HEK293 (cell line): ENCODE results near the gene RALY.
A peak's percentile ranks its signal among the peaks of the same experiment; 100 is the strongest.

Source experiments
- CTCF ChIA-PET: fragments of 350-600 bp; formaldehyde crosslinking; extraction: SDS; loops from one replicate; lab custom pipeline; 2021; ENCODE audit warnings: antibody characterized with exemption; lab: Yijun Ruan, JAX
- POLR2A ChIA-PET: fragments of 300-600 bp; formaldehyde crosslinking; extraction: SDS; loops from one replicate; lab custom pipeline; 2020; ENCODE audit warnings: antibody characterized with exemption, inconsistent platforms; lab: Yijun Ruan, JAX
- H3K27ac ChIP-seq: fragments of 200-500 bp; sonication (Bioruptor generic); 2 replicates; pipeline ENCODE4 v1.5.1; 2014; ENCODE audit warnings: low read depth, low read length, control low read depth, inconsistent platforms; ENCODE audit errors: extremely low read depth
- H3K36me3 ChIP-seq, 2 experiments: fragments of 200-500 bp in 1 of 2; sonication (Bioruptor generic) in 1 of 2; 1 replicate in 1 of 2; 2 replicates in 1 of 2; pipeline ENCODE4 v1.5.1; 2014 to 2017; ENCODE audit warnings: inconsistent platforms in 2 of 2, low read length in 2 of 2; ENCODE audit not compliant: control insufficient read depth in 2 of 2, insufficient read depth in 1 of 2
- H3K4me1 ChIP-seq: fragments of 200-500 bp; sonication (Bioruptor generic); 2 replicates; pipeline ENCODE4 v1.5.1; 2014; ENCODE audit warnings: mild to moderate bottlenecking, low read length, inconsistent platforms; ENCODE audit not compliant: control insufficient read depth, insufficient read depth
- H3K4me3 ChIP-seq: 2 replicates; pipeline ENCODE4 v1.5.1; 2011; ENCODE audit warnings: low read depth, mild to moderate bottlenecking, control low read depth, low read length, moderate library complexity
- H3K9me3 ChIP-seq: fragments of 200-500 bp; sonication (Bioruptor generic); 2 replicates; pipeline ENCODE4 v1.5.1; 2014; ENCODE audit warnings: low read depth, low read length, inconsistent platforms; ENCODE audit not compliant: control insufficient read depth, insufficient read depth
- HOXD13 ChIP-seq: sonication (generic); formaldehyde crosslinking; IDR thresholded peaks from 2 replicates; pipeline ENCODE4 v1.8.0; 2022; ENCODE audit warnings: missing genetic modification reagents, borderline replicate concordance
- KLF9 ChIP-seq: fragments of 450-650 bp; formaldehyde crosslinking; IDR thresholded peaks from 2 replicates; pipeline ENCODE4 v1.5.1; 2016; ENCODE audit warnings: missing biosample characterization, missing genetic modification characterization, low read depth
- MEIS1 ChIP-seq: sonication (generic); formaldehyde crosslinking; IDR thresholded peaks from 2 replicates; pipeline ENCODE4 v1.8.1; 2022; ENCODE audit warnings: missing genetic modification reagents, mild to moderate bottlenecking, borderline replicate concordance
- PRDM1 ChIP-seq: fragments of 450-650 bp; formaldehyde crosslinking; IDR thresholded peaks from 2 replicates; pipeline ENCODE4; 2016; ENCODE audit warnings: missing biosample characterization, missing genetic modification characterization
- PRDM10 ChIP-seq: fragments of 450-650 bp; formaldehyde crosslinking; IDR thresholded peaks from 2 replicates; pipeline ENCODE4 v1.5.1; 2016; ENCODE audit warnings: missing biosample characterization, missing genetic modification characterization
- SP7 ChIP-seq: fragments of 450-650 bp; formaldehyde crosslinking; IDR thresholded peaks from 2 replicates; pipeline ENCODE4 v1.5.1; 2016; ENCODE audit warnings: missing biosample characterization, missing genetic modification characterization
- ZBTB17 ChIP-seq: fragments of 450-650 bp; formaldehyde crosslinking; IDR thresholded peaks from 2 replicates; pipeline ENCODE4 v1.5.1; 2016; ENCODE audit warnings: missing biosample characterization, missing genetic modification characterization
- ZBTB7A ChIP-seq: fragments of 450-650 bp; formaldehyde crosslinking; IDR thresholded peaks from 2 replicates; pipeline ENCODE4 v1.5.1; 2016; ENCODE audit warnings: low read depth, missing biosample characterization, missing genetic modification characterization
- ZFHX2 ChIP-seq: fragments of 450-650 bp; formaldehyde crosslinking; conservative IDR thresholded peaks from 2 replicates; pipeline ENCODE4 v1.5.1; 2016; ENCODE audit warnings: missing biosample characterization, missing genetic modification characterization
- ZNF133 ChIP-seq: fragments of 450-650 bp; formaldehyde crosslinking; IDR thresholded peaks from 2 replicates; pipeline ENCODE4 v1.5.1; 2016; ENCODE audit warnings: missing biosample characterization, missing genetic modification characterization
- ZNF174 ChIP-seq: fragments of 450-650 bp; formaldehyde crosslinking; IDR thresholded peaks from 2 replicates; pipeline ENCODE4 v1.5.0; 2017; ENCODE audit warnings: missing biosample characterization, mild to moderate bottlenecking, missing genetic modification characterization
- ZNF280D ChIP-seq: fragments of 450-650 bp; formaldehyde crosslinking; IDR thresholded peaks from 2 replicates; pipeline ENCODE4 v1.5.1; 2016; ENCODE audit warnings: missing biosample characterization, missing genetic modification characterization
- ZNF600 ChIP-seq: fragments of 450-650 bp; formaldehyde crosslinking; IDR thresholded peaks from 2 replicates; pipeline ENCODE4 v1.5.1; 2016; ENCODE audit warnings: missing biosample characterization, missing genetic modification characterization
- ZNF704 ChIP-seq: fragments of 450-650 bp; formaldehyde crosslinking; IDR thresholded peaks from 2 replicates; pipeline ENCODE4 v1.5.1; 2016; ENCODE audit warnings: missing biosample characterization, missing genetic modification characterization
- TF ChIP-seq, protein P1 (sequence below): fragments of 450-650 bp; formaldehyde crosslinking; IDR thresholded peaks from 2 replicates; pipeline ENCODE4 v1.5.1; 2016; ENCODE audit warnings: missing biosample characterization, missing genetic modification characterization
- TF ChIP-seq, protein P2 (sequence below): sonication (generic); formaldehyde crosslinking; IDR thresholded peaks from 2 replicates; pipeline ENCODE4 v1.8.1; 2022; ENCODE audit warnings: mild to moderate bottlenecking, moderate library complexity, missing genetic modification reagents
- TF ChIP-seq, protein P3 (sequence below): fragments of 450-650 bp; formaldehyde crosslinking; IDR thresholded peaks from 2 replicates; pipeline ENCODE4 v1.5.1; 2016; ENCODE audit warnings: missing biosample characterization, missing genetic modification characterization

RALY gene

DNA sequence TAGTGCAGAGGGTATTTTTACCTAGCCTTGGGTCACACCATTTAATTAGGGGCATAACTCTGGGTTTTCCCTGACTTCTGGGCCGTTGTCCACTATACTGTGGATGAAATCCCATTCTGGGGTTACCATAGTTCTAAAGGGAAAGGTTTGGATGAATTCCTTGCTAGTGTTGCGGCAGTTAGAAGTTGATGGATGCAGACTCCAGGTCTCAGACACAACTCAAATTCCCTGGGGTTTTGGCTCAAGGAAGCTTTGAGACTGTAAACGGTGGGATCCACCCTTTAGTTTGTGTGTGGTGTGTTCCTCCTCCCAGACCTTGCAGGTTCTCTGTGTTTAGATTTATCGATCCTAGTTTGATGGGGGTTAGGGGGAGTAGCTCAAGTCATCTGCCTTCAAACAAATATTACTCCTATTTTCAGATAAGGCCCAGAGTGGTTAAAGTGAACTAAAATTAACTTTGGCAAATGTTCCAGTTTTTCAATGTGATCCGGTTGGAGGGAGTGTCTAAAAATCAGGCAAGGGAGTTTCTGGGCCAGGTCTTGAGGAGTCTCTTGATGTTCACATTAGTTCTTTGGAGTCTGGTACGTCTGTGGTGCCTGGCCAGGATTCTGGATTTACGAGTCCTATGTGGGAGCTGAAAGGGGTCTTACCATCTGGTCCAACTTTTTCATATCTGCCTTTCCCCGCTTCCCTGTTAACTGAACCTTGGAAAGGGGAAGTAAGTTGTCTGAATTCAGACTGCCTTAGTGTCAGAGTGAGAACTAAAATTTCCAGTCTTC, 1.5 kb downstream of the RALY start (continued):
- peak; percentile 53 for TF ChIP-seq ZBTB17 (tag by site-specific recombination)
- TF ChIP-seq MEIS1: no peak
- no peak for TF ChIP-seq HOXD13 (CRISPR knock-in tag)
- no peak for TF ChIP-seq ZNF600 (tag by site-specific recombination)
- TF ChIP-seq SP7: peak; percentile 43; the same call in 1 of the 2 replicates
- no peak for TF ChIP-seq ZNF174 (tag by site-specific recombination)

DNA sequence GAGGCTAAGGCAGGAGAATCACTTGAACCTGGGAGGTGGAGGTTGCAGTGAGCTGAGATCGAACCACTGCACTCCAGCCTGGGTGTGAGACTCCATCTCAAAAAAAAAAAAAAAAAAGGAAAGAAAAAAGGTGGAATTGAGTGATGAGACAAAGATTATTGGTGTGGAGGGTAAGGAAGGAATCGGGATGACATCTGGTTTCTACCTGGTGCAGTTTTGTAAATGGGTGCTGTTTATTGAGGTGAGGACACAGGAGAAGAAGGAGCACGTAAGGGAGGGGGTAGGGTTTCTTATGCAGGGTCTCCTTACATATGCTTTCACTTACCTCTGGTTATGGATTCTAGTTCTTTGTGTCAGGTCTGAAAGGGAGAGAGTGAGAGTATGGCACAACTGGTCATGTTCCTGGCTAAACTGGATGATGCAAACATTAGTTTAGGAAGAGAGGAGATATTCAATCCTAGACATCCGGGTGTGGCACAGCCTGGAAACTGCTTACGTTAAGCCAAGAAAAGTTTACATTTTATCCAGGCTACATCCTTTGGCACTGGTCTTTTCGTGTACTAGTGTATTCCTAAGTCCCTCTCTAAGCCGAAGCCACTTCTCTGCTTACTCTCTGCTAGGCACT, 5.4 kb downstream of the RALY start:
- Histone ChIP-seq H3K27ac (no peak overlapping the region), H3K9me3 (no peaks in the 10 kb centered on the region), H3K4me1 (peaks cover 16% of the 10 kb centered on the region), H3K4me3 (no peak overlapping the region), H3K36me3 (peaks cover 0 to 2% of the 10 kb centered on the region in 2 experiments; a peak in 1 of 3 replicates)
- TF ChIP-seq ZFHX2 (0 out of 2 replicates have a peak, but pooled peaks have one; percentile 2), ZBTB7A (tag by site-specific recombination) (no peak), ZNF600 (tag by site-specific recombination) (peak; percentile 96), PRDM10 (tag by site-specific recombination) (peak; percentile 57), PRDM1 (tag by site-specific recombination) (peak; percentile 82), ZBTB17 (tag by site-specific recombination) (peak; percentile 96), ZNF133 (tag by site-specific recombination) (0 out of 2 replicates have a peak, but pooled peaks have one; percentile 2)
- TF ChIP-seq, protein P1, sequence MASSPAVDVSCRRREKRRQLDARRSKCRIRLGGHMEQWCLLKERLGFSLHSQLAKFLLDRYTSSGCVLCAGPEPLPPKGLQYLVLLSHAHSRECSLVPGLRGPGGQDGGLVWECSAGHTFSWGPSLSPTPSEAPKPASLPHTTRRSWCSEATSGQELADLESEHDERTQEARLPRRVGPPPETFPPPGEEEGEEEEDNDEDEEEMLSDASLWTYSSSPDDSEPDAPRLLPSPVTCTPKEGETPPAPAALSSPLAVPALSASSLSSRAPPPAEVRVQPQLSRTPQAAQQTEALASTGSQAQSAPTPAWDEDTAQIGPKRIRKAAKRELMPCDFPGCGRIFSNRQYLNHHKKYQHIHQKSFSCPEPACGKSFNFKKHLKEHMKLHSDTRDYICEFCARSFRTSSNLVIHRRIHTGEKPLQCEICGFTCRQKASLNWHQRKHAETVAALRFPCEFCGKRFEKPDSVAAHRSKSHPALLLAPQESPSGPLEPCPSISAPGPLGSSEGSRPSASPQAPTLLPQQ (tag by site-specific recombination): no peak
- CTCF ChIA-PET: no interaction called here
- POLR2A ChIA-PET: no interaction called here

- Histone ChIP-seq H3K4me3 (no peak overlapping the region), H3K27ac (no peak overlapping the region), H3K9me3 (no peaks in the 10 kb centered on the region), H3K36me3 (peaks cover 0 to 2% of the 10 kb centered on the region in 2 experiments; a peak in 1 of 3 replicates), H3K4me1 (peaks cover 11% of the 10 kb centered on the region)
- ChIA-PET CTCF (interaction anchor here (0.5 to 1.0 kb wide), 3 partner anchors 15 to 111 kb away, joined by 3 to 4 read pairs (median 4); partner anchors contain the start of gene EIF2S2), POLR2A (interaction anchor here (0.5 to 1.1 kb wide), 2 partner anchors 8 to 12 kb away, joined by 5 to 7 read pairs; no protein-coding TSS in a partner anchor)
- TF ChIP-seq KLF9: no peak
- no peak for TF ChIP-seq ZNF280D (tag by site-specific recombination)
- no peak for TF ChIP-seq ZNF704 (tag by site-specific recombination)
- TF ChIP-seq, protein P2, sequence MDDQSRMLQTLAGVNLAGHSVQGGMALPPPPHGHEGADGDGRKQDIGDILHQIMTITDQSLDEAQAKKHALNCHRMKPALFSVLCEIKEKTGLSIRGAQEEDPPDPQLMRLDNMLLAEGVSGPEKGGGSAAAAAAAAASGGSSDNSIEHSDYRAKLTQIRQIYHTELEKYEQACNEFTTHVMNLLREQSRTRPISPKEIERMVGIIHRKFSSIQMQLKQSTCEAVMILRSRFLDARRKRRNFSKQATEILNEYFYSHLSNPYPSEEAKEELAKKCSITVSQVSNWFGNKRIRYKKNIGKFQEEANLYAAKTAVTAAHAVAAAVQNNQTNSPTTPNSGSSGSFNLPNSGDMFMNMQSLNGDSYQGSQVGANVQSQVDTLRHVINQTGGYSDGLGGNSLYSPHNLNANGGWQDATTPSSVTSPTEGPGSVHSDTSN: no peak
- TF ChIP-seq, protein P3, sequence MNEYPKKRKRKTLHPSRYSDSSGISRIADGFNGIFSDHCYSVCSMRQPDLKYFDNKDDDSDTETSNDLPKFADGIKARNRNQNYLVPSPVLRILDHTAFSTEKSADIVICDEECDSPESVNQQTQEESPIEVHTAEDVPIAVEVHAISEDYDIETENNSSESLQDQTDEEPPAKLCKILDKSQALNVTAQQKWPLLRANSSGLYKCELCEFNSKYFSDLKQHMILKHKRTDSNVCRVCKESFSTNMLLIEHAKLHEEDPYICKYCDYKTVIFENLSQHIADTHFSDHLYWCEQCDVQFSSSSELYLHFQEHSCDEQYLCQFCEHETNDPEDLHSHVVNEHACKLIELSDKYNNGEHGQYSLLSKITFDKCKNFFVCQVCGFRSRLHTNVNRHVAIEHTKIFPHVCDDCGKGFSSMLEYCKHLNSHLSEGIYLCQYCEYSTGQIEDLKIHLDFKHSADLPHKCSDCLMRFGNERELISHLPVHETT: no peak
Observed at GRCh38 chr20:34001378-34001777, 7.7 kb downstream of the RALY start.
